Kidney capillary endothelial cell (primary cell): Measurements from ENCODE around the gene SGK1.
"Not testable (repeated sequence)": the region's sequence is repeated elsewhere in the genome, so short reads cannot be mapped to it uniquely, and the experiment has no call there.

ENCODE experiments used
- DNase-seq: peaks from one replicate; pipeline ENCODE4 v3.0.0-alpha.2; 2018; ENCODE audit warnings: low spot score

SGK1 gene

DNA sequence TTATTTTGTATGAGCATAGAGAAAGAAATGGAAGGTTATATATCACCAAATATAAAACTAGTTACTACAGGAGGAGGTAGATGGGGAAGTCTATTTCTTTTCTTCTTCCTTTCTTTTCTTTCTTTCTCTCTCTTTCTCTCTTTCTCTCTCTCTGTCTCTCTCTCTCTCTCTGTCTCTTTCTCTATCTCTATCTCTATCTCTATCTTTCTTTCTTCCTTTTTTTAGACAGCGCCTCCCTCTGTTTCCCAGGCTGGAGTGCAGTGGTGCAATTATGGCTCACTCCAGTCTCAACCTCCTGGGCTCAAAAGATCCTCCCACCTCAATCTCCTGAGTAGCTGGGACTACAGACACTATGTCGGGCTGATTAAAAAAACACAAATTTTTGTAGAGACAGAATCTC lies 10.2 kb upstream of the SGK1 start:
- DNase-seq, result no peak

DNA sequence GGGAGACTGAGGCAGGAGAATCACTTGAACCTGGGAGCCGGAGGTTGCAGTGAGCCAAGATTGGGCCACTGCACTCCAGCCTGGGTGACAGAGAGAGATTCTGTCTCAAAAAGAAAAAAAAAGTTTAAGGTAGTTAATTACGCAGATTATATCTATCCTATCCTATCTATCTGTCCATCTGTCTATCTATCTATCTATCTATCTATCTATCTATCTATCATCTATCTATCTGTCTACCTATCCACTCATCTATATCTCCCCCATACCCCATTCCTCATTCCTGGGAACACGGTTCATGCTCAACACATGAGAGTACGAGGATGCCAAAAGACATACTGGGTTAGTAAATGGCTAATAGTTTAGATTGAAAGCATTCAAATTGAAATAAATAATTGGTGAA lies 8.3 kb upstream of the SGK1 start:
- not testable (repeated sequence) for DNase-seq

DNA sequence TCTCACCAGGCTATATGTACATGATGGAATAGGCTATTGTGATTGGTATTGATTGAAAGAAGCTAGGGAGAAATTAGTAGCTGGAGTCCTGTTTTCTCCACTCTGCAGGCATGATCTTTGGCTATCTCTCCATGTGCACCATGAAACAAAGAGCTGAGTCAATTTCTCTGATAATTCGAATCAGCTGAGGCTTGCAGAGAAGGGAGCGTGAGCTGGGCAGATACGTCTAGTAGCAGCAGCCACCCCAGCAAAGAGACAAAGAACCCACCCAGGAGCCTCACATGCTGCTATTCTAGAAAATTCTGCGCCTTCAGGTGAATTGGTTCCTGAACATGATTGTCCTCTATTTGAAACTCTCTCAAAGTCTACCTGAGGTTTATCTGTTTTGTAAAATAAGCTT lies 6.9 kb upstream of the SGK1 start:
- DNase-seq, result no peak

DNA sequence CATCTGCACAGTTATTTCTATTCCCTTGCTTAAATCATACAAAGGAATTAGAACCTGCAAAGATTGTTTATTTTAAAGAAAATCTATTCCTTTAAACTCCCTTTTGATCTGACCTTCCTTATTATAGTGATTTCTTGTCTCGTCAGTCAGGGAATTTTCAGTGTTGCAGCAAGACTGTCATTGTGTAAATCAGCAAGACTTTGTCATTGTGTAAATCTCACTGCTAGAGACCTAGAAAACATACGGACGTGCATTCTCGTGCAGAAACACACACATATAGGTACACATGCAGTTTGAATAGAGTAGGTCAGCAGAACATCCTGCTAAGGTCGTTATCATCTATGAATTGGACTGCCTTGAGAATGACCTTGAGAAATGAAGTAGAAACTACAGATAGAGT lies 6.2 kb upstream of the SGK1 start:
- no peak for DNase-seq

DNA sequence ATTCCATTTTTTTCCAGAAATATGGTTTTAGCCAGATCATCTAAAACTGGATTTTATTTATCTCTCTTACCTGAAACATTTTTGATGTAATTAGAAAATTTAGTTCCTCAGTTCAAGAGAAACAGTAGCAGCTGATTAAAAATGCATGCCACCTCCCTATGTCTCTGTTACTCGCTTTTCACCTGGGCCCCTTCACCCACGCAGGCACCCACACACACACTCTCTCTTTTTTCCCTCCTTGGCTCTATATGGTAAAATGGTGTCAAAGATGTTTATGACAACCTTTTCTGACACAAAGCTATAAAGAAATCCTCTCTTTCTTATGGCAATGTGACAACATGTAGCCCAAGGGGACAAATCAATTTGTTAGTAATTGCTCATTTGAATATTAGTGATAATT lies 5.8 kb upstream of the SGK1 start:
- DNase-seq, result no peak

DNA sequence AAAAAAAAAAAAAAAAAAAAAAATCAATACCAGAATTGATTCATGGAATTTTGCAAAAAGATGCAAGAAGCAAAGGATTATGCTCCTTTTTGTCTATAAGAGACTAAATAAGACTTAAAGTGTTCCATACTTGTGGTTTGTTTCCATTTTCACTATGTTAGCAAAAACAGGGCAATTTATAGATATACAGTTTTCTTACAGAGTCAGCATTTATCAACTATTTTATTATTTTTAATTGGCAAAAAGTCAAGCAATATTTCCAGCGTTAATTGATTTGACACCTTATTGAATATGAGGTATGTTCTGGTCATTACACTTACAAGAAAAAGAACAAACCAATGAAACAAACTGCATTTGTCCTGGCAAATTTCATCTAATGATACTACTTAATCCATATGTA lies 5.4 kb upstream of the SGK1 start:
- DNase-seq, result no peak

DNA sequence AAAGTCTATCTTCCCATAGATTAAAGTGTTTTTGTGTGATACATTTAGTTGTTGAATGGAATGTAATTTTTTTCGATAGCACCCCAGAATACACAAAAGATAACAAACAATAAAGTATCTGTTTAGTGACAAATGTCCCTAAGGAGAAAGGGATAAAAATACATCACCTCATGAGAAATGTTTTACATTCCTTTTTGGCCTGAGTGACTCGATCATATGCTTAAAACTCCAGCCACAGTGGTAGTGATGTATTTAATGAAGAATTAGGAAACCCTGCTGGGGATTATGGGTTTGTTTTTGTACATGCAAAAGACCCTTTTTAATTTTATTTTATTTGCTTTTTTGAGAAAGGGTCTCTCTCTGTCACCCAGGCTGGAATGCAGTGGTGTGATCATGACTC lies 4.3 kb upstream of the SGK1 start:
- DNase-seq, result no peak

DNA sequence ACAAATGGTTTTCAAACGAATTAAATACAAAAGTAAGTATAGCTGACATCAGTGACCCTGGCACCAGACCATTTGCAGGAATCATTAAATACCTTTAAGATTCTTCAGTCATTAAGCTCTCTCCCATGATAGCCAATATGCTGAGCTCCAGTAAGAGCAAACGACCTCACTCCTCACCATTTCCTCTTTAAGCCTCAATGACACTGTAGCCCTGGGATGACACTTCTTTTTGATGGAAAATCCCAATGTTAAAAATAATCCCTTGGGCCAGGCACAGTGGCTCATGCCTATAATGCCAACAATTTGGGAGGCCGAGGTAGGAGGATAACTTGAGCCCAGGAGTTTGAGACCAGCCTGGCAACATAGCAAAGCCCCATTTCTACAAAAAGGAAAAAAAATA lies 3.3 kb upstream of the SGK1 start:
- DNase-seq, result no peak

DNA sequence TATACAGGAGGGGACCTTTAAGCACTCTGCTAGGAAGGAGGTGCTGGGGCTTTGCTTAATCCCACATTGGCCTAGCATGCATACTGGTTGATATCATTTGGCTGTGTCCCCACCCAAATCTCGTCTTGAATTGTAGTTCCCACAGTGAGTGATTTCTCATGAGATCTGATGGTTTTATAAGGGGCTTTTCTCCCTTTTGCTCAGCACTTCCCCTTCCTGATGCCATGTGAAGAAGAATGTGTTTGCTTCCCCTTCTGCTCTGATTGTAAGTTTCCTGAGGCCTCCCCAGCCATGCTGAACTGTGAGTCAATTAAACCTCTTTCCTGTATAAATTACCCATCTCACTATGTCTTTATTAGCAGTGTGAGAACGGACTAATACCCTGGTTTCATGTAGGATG lies 1.8 kb upstream of the SGK1 start:
- DNase-seq, result not testable (repeated sequence)

DNA sequence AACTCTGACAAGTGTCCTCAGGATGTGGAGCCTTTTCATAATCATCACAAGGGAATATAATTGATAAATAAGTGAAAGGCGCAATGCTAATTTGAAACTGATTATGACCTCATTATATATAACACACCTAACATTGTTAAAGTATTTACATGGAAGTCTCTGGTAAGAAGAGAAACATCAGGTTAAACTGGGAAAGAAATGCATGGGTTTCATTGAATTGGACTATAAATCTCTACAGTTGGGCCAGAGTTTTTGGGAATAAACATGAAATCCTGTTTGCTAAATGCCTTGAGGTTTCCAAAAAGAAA lies 1.0 kb upstream of the SGK1 start:
- no peak for DNase-seq

DNA sequence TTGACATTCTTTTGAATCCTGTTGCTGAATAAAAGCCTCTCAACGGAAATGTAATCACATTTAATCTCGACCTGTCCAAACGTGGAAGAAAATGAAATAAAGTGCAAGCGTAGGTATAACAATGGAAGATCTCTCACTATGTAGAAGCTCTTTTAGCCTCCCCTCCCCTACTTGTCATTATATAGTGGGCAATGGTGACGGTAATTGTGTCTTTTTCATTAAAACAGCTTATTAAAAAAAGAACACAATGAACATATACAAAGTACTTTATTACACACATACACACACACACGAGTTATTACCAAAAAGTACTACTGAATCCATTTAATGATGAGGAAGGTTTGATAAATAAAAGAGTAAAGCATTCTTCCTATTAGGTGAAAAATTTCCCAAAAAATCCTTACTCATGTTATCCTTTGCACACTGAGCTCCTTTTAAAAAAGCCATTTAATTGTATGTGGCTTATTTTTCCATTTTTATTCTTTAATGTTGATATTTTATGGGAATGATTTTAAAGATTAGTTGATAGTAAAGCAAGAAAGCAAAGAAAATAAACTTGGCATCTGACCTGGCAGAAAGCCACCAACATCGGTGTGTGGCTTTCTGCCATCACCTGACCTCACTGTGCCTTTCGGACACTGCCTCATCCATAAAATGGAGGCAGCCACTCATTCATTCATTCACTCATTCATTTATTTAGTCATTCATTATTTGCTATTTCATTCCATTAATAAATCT lies 493 bp upstream of the SGK1 start:
- DNase-seq, result no peak

DNA sequence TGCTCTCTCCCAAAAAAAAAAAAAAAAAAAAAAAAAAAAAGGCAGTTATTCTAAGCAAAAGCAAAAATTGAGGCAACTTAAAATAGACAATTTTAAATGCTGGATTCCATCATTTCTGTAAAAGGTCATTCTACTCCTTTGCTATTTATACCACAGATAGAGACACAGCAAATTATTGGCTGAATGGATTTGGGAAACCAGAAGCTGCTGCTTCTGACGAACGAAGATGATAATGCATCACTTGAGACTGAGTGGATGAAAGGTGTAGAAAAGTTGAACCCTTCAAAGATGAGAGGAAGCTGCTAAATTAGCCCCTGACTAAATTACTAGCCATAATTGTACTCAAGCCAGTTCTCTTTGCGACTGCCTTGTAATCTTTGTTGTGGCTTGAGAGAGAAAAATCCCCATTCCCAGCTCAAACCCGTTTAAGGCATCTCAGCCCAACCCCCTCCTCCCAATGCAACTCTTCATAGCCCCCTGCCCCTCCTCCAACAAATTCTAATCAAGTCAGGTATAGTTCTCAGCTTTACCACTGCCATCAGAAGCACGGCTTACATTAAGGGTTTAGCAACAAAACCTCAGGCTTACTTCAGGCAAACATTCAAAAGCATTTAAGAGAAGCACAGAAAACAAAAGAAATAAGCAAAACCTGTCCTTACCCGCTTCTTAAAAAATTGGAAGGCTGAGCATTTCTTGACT lies 1.0 kb downstream of the SGK1 start:
- DNase-seq, result no peak

DNA sequence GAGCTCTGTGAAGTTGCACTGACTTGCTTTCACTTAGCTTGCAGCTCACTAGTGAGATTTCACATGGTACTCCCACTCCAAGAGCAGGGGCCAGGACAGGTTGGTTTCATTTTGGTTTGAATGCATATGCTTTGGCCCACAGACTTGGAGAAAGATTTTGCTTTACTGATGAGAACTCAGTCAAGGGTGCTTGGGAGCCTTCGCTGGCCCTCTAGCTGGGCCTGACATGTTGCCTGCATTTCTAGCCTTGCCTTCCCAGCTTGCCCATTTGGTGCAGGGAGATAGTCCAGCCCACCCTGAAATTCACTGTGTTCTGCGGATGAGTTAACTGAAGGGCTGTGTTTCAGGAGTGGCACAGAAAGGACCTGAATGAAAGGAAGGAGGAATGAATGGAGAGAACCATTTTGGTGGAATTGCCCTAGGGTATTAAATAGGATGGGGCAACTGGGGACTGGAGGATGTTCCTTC lies 1.9 kb downstream of the SGK1 start:
- DNase-seq, result no peak

DNA sequence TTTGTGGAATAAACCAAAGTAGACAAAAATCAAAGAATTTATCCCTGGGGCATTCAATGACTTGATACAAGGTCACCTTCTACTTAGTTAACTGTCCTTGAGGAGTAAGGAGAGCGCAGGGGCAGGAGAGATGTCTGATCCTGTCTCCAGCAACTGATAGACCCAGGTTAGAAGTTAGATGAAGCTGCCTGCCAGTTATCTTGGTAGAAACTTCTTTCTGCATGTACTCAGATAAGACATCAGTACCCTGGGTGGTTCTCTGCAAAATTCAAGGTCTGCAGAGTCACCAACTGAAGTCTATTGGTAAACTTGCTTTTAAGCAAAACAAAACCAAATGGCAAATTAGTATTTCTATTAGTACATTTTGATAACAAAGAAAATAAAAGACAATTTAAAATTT lies 2.7 kb downstream of the SGK1 start:
- no peak for DNase-seq

DNA sequence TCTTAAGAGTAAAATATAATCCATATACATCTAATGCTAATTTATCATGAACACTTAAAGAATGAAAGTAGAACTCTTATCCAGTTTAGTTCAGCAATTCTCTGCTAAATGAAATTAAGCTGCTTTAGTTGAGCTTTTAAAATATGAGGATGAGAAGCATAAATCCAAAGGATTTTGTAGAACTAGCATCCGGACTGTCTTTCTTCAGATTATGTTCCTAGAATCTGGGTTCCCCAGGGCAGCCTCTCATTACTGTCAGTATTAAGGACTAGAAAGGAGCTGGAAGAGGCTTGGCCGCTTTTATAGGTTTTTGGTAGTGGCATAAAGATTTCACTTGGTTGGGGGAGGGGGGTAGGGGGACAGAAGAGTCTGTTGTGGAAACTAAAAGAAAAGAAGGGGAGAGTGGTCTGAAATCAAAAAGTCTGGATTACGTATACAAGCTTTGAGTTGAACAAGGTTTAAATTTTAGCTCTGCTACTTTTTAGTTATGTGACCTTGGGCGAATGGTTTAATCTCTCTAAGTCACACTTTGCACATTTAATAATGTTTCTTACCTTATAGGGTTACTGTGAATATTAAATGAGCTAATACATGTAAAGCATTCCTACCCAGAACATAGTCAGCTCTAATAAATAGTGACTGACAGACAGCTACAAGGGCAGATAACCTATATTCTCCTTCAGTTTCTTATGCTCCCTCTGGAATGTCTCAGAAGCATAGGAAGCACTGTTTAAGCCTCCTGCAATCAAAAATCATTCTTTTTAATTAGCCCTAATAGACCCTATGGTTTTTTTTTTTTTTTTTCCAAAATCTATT lies 3.7 kb downstream of the SGK1 start:
- DNase-seq, result no peak

DNA sequence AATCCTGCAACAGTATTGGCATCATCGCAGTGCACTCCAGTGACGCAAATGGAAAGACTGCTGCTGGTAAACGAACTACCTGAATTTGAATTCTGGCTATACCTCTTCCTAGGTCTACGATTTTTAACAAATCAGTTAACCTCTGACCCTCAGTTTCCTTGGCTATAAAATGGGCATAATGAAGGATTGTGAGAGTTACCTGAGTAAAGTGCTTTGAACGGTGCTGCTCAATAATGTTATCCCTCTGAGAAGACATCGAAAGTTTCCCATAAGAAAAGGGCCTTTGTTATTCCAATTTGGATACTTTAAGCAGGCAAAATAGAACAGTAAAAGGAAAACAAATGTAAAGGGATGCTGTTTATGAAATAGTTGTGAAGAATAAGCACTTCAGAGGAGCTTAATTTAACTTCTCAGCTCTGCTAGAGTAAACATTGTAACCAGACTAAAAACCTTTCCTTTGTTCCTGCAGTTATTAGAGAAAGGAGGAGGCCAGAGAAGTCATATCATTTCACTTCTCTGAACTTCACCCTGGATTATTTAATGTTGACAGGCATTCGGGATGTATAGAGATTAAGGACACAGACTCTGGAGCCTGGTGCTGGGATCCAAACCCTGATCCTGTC lies 5.8 kb downstream of the SGK1 start:
- DNase-seq, result no peak

DNA sequence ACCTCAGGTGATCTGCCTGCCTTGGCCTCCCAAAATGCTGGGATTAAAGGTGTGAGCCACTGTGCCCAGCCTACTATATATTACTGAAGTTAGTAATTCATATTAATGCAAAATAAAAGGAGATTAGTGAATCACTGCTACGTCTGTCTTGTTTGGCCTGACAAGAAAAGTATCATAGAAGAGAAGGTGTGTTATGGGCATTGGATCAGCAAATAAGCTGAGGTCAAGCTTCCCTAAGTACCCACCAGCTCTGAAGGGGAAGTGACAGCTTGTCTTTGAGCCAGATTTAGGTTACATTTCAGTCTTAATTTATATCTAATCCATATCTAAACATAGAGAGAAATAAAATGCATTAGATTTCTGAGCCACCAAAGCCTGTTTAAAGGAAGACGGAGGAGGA lies 7.1 kb downstream of the SGK1 start:
- DNase-seq, result no peak

DNA sequence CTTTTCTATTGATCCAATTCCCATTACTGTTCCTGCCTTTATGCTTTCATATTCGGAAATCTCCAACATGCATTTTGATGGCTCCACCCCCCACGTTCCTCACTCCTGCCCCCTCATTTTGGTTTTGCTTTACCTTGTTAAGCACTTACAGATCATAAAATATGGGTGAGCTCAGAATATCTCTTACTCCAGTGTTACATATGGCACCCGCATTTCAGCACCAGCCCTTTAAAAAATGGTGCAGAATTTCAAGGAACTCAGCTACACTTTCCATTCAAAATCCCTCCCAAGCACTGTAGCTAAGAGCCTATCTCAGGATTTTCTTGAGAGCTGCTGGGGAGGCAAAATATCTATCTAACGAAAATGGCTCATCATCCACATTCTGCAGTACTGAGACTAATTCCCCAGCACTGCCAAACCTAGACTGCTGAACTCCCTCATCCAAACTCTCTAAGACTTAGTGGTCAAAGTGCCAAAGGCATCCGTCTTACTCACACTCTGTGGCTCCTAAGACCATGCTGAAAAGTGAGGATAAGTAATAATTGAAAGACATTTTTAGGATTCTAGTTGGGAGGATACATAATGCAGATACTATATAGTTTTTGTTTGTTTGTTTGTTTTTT lies 7.8 kb downstream of the SGK1 start:
- no peak for DNase-seq

DNA sequence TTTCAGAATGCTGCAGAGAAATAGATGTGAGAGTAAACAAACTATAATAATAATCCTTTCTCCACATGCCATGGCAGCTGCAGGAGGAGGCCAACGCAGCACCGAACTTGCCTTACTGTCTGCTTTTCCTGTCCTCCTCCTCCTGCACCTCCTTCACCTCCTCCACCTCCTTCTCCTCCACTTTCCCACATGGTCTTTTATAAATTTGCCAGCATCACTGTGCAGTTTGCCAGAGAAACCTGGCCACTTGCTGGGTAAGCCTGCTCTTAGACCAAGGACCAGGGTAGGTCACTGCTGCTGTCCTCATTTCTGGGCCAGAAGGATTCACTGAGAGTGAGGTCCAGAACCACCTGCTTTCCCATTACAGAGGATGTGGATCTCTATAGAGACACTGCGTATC lies 8.7 kb downstream of the SGK1 start:
- DNase-seq, result no peak

DNA sequence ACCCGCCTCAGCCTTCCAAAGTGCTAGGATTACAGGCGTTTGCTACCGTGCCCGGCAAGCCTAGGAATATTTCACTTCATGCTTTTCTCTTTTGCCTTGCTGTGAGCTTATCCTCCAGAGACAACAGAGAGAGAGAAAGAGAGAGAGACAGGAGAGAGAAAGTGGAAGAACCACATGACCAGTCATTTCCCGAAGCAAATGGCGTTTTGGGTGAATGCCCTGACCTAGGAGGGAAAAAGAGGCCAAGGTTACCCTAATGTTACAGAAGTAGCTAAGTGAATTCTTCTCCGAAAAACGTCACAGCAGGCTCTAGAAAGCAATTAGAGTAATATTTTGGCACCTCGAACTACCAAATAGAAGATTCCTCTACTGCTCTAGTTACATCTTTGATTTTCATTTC lies 9.1 kb downstream of the SGK1 start:
- no peak for DNase-seq

DNA sequence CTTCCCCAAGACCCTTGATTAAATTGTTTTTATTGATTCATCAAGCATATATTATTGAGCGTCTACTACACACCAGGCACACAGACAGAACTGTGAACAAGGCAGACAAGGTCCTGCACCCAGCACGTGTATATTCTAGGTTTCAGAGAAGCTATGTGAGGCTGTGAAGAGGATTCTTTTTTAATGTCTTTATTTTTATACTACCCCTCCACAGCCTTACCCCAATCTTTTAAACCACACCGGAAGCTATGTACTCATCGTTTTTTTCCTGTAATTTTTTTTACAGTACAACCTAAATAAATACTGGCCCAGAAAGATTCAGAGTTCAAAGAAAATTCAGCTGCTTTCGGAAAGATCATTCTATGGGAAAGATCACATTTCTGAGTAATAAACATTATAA lies 10.0 kb downstream of the SGK1 start:
- no peak for DNase-seq

DNA sequence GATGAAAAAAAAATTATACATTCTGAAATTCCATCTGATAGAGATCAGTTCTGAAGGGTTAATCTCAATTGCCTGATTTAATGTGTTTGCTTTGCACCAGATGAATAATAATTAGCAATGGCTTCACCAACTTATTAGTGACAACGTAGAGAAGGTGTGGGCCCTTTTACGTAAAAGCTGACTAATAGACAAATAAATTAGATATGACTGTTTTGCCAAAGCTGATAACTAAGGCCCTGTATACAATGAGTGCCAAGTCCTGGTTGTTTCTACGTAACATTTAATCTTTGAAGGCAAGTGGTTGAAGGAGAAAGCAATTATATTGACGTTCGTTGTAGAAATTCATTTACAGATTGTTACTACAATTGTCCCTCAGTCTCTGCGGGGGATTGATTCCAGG lies 10.8 kb downstream of the SGK1 start:
- DNase-seq, result no peak
